Stomach smooth muscle (tissue), 2 donors: ENCODE data around the gene GRK3.
"Not testable (repeated sequence)": the region's sequence is repeated elsewhere in the genome, so short reads cannot be mapped to it uniquely, and the experiment has no call there.

Experiments used
- H3K27ac ChIP-seq: one replicate; pipeline ENCODE4 v1.7.0; 2013; ENCODE audit warnings: mild to moderate bottlenecking, low read length, inconsistent platforms
- H3K27me3 ChIP-seq, 2 donors: one replicate each; pipeline ENCODE4 v1.7.0; 2013; ENCODE audit warnings: low read length in 2 of 2; ENCODE audit not compliant: insufficient read depth in 2 of 2, control insufficient read depth in 1 of 2
- H3K36me3 ChIP-seq, 2 donors: one replicate each; pipeline ENCODE4 v1.7.0; 2013; ENCODE audit warnings: low read length in 2 of 2; ENCODE audit not compliant: control insufficient read depth in 2 of 2, insufficient read depth in 2 of 2
- H3K4me1 ChIP-seq: one replicate; pipeline ENCODE4 v1.7.0; 2013; ENCODE audit warnings: low read length; ENCODE audit not compliant: control insufficient read depth, insufficient read depth
- H3K4me3 ChIP-seq, 2 donors: one replicate each; pipeline ENCODE4 v1.7.0; 2013; ENCODE audit warnings: low read length in 2 of 2
- H3K9ac ChIP-seq, 2 donors: one replicate each; pipeline ENCODE4 v1.7.0; 2013; ENCODE audit warnings: low read length in 2 of 2, mild to moderate bottlenecking in 1 of 2
- H3K9me3 ChIP-seq, 2 donors: one replicate each; pipeline ENCODE4 v1.7.0; 2013; ENCODE audit warnings: low read length in 2 of 2; ENCODE audit not compliant: control insufficient read depth in 2 of 2
- donor health status: healthy.
- donor health status: Pancreatic carcinoma.

Gene GRK3

GRCh38 chr22:25697181-25697664 is 132.7 kb downstream of the GRK3 start:
- H3K9me3 ChIP-seq: no peaks in the 10 kb centered on the region
- peaks cover 3 to 7% of the 10 kb centered on the region in 2 donors for H3K36me3 ChIP-seq
- H3K27me3 ChIP-seq: no peaks in the 10 kb centered on the region
- H3K9ac ChIP-seq: no peak overlapping the region
- peaks cover 2% of the 10 kb centered on the region for H3K4me1 ChIP-seq
- H3K4me3 ChIP-seq: no peak overlapping the region
- no peak overlapping the region for H3K27ac ChIP-seq

- H3K27me3 ChIP-seq: no peaks in the 10 kb centered on the region
- H3K27ac ChIP-seq: no peak overlapping the region
- peaks cover 3 to 7% of the 10 kb centered on the region in 2 donors for H3K36me3 ChIP-seq
- H3K9me3 ChIP-seq: no peaks in the 10 kb centered on the region
- no peak overlapping the region for H3K4me3 ChIP-seq
- H3K4me1 ChIP-seq: peaks cover 2% of the 10 kb centered on the region
- H3K9ac ChIP-seq: no peak overlapping the region
Observed at GRCh38 chr22:25697978-25698377, 133.5 kb downstream of the GRK3 start.

GRCh38 chr22:25698461-25698860 is 134.0 kb downstream of the GRK3 start:
- H3K9ac ChIP-seq: no peak overlapping the region
- H3K4me1 ChIP-seq: peaks cover 2% of the 10 kb centered on the region
- H3K27ac ChIP-seq: no peak overlapping the region
- no peaks in the 10 kb centered on the region for H3K27me3 ChIP-seq
- no peak overlapping the region for H3K4me3 ChIP-seq
- no peaks in the 10 kb centered on the region for H3K9me3 ChIP-seq
- H3K36me3 ChIP-seq: peaks cover 3 to 7% of the 10 kb centered on the region in 2 donors

- peaks cover 3 to 7% of the 10 kb centered on the region in 2 donors for H3K36me3 ChIP-seq
- H3K4me1 ChIP-seq: peaks cover 2% of the 10 kb centered on the region
- no peaks in the 10 kb centered on the region for H3K27me3 ChIP-seq
- no peak overlapping the region for H3K4me3 ChIP-seq
- H3K9ac ChIP-seq: no peak overlapping the region
- no peak overlapping the region for H3K27ac ChIP-seq
- H3K9me3 ChIP-seq: no peaks in the 10 kb centered on the region
Observed at GRCh38 chr22:25698978-25699377, 134.5 kb downstream of the GRK3 start.

- H3K9ac ChIP-seq: no peak overlapping the region
- H3K27me3 ChIP-seq: no peaks in the 10 kb centered on the region
- H3K4me1 ChIP-seq: peaks cover 2% of the 10 kb centered on the region
- no peaks in the 10 kb centered on the region for H3K36me3 ChIP-seq
- H3K27ac ChIP-seq: no peak overlapping the region
- H3K9me3 ChIP-seq: no peaks in the 10 kb centered on the region
- H3K4me3 ChIP-seq: no peak overlapping the region
Observed at GRCh38 chr22:25701056-25701780, 136.7 kb downstream of the GRK3 start.

- Histone ChIP-seq H3K9ac (no peak overlapping the region), H3K36me3 (no peaks in the 10 kb centered on the region), H3K27me3 (no peaks in the 10 kb centered on the region), H3K27ac (no peak overlapping the region), H3K9me3 (no peaks in the 10 kb centered on the region), H3K4me3 (no peak overlapping the region), H3K4me1 (peaks cover 2% of the 10 kb centered on the region)
Observed at GRCh38 chr22:25702040-25702439, 137.6 kb downstream of the GRK3 start.

- H3K9me3 ChIP-seq: no peaks in the 10 kb centered on the region
- H3K4me1 ChIP-seq: peaks cover 2% of the 10 kb centered on the region
- H3K9ac ChIP-seq: no peak overlapping the region
- no peak overlapping the region for H3K27ac ChIP-seq
- H3K4me3 ChIP-seq: no peak overlapping the region
- no peaks in the 10 kb centered on the region for H3K27me3 ChIP-seq
- H3K36me3 ChIP-seq: peaks cover 0 to 3% of the 10 kb centered on the region in 2 donors
Observed at GRCh38 chr22:25702571-25703167, 138.2 kb downstream of the GRK3 start.

- Histone ChIP-seq H3K9me3 (no peaks in the 10 kb centered on the region), H3K4me3 (no peak overlapping the region), H3K27ac (no peak overlapping the region), H3K27me3 (no peaks in the 10 kb centered on the region), H3K36me3 (peaks cover 0 to 3% of the 10 kb centered on the region in 2 donors), H3K9ac (no peak overlapping the region), H3K4me1 (peaks cover 2% of the 10 kb centered on the region)
Observed at GRCh38 chr22:25704701-25705100, 140.2 kb downstream of the GRK3 start.

- Histone ChIP-seq H3K9ac (no peak overlapping the region), H3K27ac (no peak overlapping the region), H3K4me1 (no peaks in the 10 kb centered on the region), H3K27me3 (no peaks in the 10 kb centered on the region), H3K36me3 (peaks cover 0 to 3% of the 10 kb centered on the region in 2 donors), H3K4me3 (no peak overlapping the region), H3K9me3 (no peaks in the 10 kb centered on the region)
Observed at GRCh38 chr22:25706197-25706596, 141.7 kb downstream of the GRK3 start.

- not testable (repeated sequence) for H3K9ac ChIP-seq, H3K9me3 ChIP-seq, H3K4me3 ChIP-seq, H3K27me3 ChIP-seq, H3K27ac ChIP-seq, H3K36me3 ChIP-seq, H3K4me1 ChIP-seq
Observed at GRCh38 chr22:25708430-25708829, 144.0 kb downstream of the GRK3 start.

- Histone ChIP-seq H3K36me3 (peaks cover 0 to 3% of the 10 kb centered on the region in 2 donors), H3K27me3 (no peaks in the 10 kb centered on the region), H3K9ac (no peak overlapping the region), H3K9me3 (no peaks in the 10 kb centered on the region), H3K4me3 (no peak overlapping the region), H3K4me1 (no peaks in the 10 kb centered on the region), H3K27ac (no peak overlapping the region)
Observed at GRCh38 chr22:25709758-25710157, 145.3 kb downstream of the GRK3 start.
